ENCODE measurements around the gene ABCF2.

DNA sequence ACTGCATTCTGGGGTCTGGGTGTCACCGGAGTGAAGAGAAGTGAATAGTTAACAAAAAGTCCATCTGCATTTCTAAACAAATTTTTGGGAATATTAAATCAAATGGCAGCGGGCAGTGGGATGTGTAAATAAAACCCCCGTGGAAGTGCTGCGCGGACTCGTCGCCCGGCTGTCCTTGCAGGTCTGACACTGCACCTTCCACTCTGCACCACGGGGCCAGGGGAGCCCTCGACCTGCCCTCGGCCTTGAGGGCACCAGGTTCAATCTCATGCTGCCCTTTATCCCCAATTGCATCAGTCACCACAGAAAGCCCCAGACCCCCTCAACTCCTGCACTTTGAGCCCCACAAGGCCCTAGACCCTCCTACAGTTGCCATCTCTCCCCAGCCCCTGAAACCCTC lies 27.8 kb upstream of the ABCF2 start:
- TF ChIP-seq EZH2 (IDR thresholded peaks at IDR 0.05; ENCODE audit: low read length, unreplicated experiment) (no peak), EZH2phosphoT487 (IDR thresholded peaks at IDR 0.05; ENCODE audit: borderline replicate concordance, low read length) (no peak)
- TF ChIP-seq, protein P1, sequence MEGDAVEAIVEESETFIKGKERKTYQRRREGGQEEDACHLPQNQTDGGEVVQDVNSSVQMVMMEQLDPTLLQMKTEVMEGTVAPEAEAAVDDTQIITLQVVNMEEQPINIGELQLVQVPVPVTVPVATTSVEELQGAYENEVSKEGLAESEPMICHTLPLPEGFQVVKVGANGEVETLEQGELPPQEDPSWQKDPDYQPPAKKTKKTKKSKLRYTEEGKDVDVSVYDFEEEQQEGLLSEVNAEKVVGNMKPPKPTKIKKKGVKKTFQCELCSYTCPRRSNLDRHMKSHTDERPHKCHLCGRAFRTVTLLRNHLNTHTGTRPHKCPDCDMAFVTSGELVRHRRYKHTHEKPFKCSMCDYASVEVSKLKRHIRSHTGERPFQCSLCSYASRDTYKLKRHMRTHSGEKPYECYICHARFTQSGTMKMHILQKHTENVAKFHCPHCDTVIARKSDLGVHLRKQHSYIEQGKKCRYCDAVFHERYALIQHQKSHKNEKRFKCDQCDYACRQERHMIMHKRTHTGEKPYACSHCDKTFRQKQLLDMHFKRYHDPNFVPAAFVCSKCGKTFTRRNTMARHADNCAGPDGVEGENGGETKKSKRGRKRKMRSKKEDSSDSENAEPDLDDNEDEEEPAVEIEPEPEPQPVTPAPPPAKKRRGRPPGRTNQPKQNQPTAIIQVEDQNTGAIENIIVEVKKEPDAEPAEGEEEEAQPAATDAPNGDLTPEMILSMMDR (conservative IDR thresholded peaks at IDR 0.05; ENCODE audit: low read depth, low read length): no peak

Data from PC-3 (cell line).